ENCODE measurements around the gene DHRSX. TPM values are rescaled to one million over a fixed set of nuclear protein-coding genes. Genes with fewer than 3 reads are reported as not detected.
A peak's percentile ranks its signal among the peaks of the same experiment; 100 is the strongest.

The DHRSX gene
- total RNA-seq, 3 donors from 2014 or later: 24.3 to 39.0 (median 29.2) TPM

DNA sequence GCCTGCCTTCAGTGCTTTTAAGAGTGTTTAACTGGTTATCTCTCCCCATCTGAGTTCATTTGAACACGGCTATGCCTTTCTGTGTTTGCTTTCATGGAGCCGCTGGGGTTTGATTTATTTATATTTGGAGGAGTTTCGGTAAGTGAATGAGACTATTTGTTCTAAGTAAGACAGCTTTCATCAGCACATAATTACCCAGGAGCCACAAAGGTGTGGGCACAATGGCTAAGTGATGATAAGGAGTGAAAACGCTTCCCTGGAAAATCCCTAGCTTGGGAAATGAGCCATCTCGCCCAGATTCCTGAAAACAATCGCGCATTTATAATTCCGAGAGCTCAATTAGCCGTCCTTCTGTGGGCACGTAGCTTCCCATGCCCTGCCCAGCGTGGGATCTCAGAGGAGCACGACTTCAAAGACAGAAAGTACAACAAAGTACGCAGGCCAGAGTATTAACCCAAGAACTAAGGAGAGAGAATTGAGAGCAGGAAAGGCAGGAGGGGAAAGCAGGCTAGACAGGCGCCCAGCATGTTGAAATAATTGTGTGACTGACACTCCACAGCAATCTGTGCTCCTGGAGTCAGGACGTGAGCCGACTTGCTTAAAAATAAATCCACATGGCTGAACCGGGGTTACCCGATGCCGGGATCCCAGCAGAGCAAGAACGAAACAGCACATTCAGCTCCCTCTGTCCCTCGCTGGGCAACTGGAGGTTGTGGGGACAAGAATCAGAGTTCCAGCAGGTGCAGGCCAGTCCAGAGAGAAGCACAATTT is 99.0 kb downstream of the DHRSX start:
- peak overlapping the region in 2 of 3 donors; percentile 32 to 35 for H3K4me3 ChIP-seq
- peak overlapping the region; percentile 72 to 87 for H3K27ac ChIP-seq
- peak in 1 of 2 donors; percentile 71 for DNase-seq (ENCODE audit: low spot score in 2 of 2)

DNA sequence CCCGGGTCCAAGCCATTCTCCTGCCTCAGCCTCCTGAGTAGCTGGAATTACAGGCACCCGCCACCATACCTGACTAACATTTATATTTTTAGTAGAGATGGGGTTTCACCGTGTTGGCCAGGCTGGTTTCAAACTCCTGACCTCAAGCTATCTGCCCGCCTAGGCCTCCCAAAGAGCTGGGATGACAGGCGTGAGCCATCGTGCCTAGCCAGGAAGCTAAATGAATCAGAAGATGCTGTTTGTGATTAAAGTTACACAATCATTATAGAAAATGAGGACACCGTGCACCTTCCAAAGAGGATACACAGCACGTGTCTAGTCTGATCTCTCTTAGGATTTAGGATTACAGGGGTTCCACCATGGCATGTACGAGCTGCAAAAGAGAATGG is 99.6 kb downstream of the DHRSX start:
- H3K4me3 ChIP-seq: peak overlapping the region in 2 of 3 donors; percentile 32 to 35
- H3K27ac ChIP-seq: peak overlapping the region; percentile 72 to 87

More for the DNA sequence above, 99.0 kb downstream of the DHRSX start:
- intact Hi-C loops (cut with DNase I; ENCODE audit: low total_unique reads): no loop called here
- Histone ChIP-seq H3K9me3 (peaks cover 0 to under 1% of the 10 kb centered on the region in 2 donors), H3K27me3 (no peaks in the 10 kb centered on the region), H3K36me3 (no peaks in the 10 kb centered on the region), H3K4me1 (no peaks in the 10 kb centered on the region)
- TF ChIP-seq POLR2AphosphoS5 (IDR thresholded peaks at IDR 0.05): peak in 1 of 3 donors; percentile 17
- no peak for TF ChIP-seq POLR2A (IDR thresholded peaks at IDR 0.05)

DNA sequence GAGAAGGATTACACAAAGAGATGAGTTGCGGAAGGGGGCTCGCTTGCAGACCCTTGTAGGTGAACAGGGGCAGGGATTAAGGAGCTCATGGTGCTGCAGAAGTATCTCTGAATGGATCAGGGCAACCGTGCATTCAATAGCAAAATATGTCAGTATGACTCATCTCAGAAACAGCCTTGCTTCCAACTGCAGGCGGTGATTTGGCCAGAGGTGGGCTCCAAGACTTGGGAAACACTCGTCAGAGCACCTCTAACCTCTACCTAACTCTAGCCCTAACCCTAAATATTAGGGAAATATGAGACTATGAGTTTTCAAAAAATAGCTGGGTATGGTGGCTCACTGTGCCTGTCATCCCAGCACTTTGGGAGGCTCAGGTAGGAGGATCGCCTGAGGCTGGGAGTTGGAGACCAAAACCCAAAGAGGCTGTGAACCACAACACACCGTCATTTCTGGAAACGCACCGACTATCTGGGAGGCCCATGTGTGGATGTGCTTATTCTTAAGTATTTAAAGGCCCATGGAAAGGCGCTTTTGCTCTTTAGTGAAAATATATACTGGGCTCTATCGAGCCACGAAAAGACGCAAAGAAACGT is 102.6 kb downstream of the DHRSX start:
- Histone ChIP-seq H3K4me3 (no peak overlapping the region), H3K27me3 (no peaks in the 10 kb centered on the region), H3K4me1 (no peaks in the 10 kb centered on the region), H3K36me3 (no peaks in the 10 kb centered on the region), H3K27ac (no peak overlapping the region), H3K9me3 (no peaks in the 10 kb centered on the region)
- DNase-seq (ENCODE audit: low spot score in 2 of 2): no peak
- TF ChIP-seq, protein P1, sequence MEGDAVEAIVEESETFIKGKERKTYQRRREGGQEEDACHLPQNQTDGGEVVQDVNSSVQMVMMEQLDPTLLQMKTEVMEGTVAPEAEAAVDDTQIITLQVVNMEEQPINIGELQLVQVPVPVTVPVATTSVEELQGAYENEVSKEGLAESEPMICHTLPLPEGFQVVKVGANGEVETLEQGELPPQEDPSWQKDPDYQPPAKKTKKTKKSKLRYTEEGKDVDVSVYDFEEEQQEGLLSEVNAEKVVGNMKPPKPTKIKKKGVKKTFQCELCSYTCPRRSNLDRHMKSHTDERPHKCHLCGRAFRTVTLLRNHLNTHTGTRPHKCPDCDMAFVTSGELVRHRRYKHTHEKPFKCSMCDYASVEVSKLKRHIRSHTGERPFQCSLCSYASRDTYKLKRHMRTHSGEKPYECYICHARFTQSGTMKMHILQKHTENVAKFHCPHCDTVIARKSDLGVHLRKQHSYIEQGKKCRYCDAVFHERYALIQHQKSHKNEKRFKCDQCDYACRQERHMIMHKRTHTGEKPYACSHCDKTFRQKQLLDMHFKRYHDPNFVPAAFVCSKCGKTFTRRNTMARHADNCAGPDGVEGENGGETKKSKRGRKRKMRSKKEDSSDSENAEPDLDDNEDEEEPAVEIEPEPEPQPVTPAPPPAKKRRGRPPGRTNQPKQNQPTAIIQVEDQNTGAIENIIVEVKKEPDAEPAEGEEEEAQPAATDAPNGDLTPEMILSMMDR (IDR thresholded peaks at IDR 0.05): no peak
- no peak for TF ChIP-seq POLR2AphosphoS5 (IDR thresholded peaks at IDR 0.05)
- TF ChIP-seq POLR2A (IDR thresholded peaks at IDR 0.05): no peak
- intact Hi-C loops (cut with DNase I; ENCODE audit: low total_unique reads): loop anchor here (5.0 kb wide), 1 partner anchor 629 kb away; no protein-coding TSS in a partner anchor

More for the DNA sequence above, 99.6 kb downstream of the DHRSX start:
- H3K36me3 ChIP-seq: no peaks in the 10 kb centered on the region
- peak in 1 of 3 donors; percentile 22 for TF ChIP-seq POLR2AphosphoS5 (IDR thresholded peaks at IDR 0.05)
- no peak for TF ChIP-seq POLR2A (IDR thresholded peaks at IDR 0.05)
- DNase-seq (ENCODE audit: low spot score in 2 of 2): peak in 1 of 2 donors; percentile 25
- intact Hi-C loops (cut with DNase I; ENCODE audit: low total_unique reads): no loop called here
- no peaks in the 10 kb centered on the region for H3K27me3 ChIP-seq
- H3K9me3 ChIP-seq: no peaks in the 10 kb centered on the region
- H3K4me1 ChIP-seq: no peaks in the 10 kb centered on the region

DNA sequence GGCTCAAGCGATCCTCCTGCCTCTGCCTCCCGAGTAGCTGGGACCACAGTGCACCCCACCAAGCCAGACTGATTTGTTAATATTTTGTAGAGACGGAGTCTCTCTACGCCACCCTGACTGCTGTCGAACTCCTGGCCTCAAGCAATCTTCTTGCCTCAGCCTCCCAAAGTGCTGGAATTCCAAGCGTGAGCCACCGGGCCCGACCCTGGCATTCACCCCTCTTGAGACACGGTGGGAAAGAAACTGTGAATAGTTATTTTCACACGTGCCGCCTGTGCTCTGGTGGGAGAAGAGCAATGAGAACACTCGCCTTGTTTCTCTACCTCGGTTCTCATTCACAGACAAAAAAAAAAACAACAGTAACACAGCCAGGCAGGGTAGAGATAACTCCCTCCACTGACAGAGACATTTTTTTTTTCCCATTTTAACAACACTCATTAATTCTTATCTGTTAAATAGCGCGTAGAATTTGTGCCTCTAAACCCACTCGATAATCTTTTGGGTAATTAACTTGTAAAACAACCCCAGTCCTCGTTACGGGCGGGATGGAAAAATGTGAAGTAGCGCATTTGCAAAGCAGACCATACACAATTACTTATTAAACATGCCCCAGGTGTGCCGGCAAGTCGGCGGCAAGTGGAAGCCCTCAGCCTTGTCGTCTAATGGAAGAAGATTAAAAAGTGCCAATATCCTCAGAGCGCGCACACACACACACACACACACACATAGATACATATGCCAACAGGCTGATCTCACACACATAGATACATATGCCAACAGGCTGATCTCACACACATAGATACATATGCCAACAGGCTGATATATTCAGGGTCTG is 103.3 kb downstream of the DHRSX start:
- intact Hi-C loops (cut with DNase I; ENCODE audit: low total_unique reads): loop anchor here (5.0 kb wide), 1 partner anchor 630 kb away; no protein-coding TSS in a partner anchor
- Histone ChIP-seq H3K9me3 (no peaks in the 10 kb centered on the region), H3K4me3 (no peak overlapping the region), H3K27ac (no peak overlapping the region), H3K4me1 (no peaks in the 10 kb centered on the region), H3K27me3 (no peaks in the 10 kb centered on the region), H3K36me3 (no peaks in the 10 kb centered on the region)
- TF ChIP-seq POLR2AphosphoS5 (IDR thresholded peaks at IDR 0.05) (no peak), POLR2A (IDR thresholded peaks at IDR 0.05) (no peak)
- TF ChIP-seq, protein P1 (IDR thresholded peaks at IDR 0.05): no peak
- DNase-seq (ENCODE audit: low spot score in 2 of 2): no peak

DNA sequence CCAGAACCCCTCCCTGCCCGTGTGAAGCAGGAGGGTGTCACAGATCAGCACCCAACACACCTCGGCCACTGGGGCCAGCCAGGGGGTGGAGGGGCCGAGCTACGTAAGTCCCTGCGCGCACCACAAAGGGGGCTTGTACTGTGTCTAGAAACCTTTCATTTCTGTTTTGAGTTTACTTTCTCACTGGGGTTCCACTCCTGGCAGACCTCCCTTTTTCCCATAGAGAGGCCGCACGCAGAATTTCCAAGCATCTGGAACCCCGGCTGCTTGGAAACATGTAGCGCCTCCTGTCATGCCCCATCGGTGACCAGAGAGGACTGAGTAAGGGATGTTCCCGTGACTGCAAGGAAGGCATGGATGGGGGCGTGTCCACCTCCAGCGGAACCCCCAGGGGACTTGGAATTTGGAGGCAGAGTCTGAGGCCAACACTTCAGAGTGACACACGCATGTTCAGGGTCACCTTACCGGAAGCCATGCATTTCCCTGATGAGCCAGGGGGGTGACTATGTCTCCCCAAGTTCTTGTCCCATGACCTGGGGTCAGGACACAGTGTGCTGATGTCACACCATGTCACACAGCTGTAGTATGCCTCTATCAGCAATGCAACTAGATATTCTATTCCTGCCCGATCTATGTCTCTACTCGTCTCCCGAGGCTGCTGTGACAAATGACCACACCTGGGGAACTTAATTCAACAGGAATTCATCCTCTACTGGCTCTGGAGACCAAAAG is 105.3 kb downstream of the DHRSX start:
- TF ChIP-seq, protein P1 (IDR thresholded peaks at IDR 0.05): no peak
- TF ChIP-seq POLR2A (IDR thresholded peaks at IDR 0.05) (no peak), POLR2AphosphoS5 (IDR thresholded peaks at IDR 0.05) (no peak)
- H3K36me3 ChIP-seq: no peaks in the 10 kb centered on the region
- H3K4me3 ChIP-seq: no peak overlapping the region
- intact Hi-C loops (cut with DNase I; ENCODE audit: low total_unique reads): loop anchor here (5.0 kb wide), 1 partner anchor 632 kb away; no protein-coding TSS in a partner anchor
- H3K4me1 ChIP-seq: no peaks in the 10 kb centered on the region
- DNase-seq (ENCODE audit: low spot score in 2 of 2): no peak
- H3K27me3 ChIP-seq: no peaks in the 10 kb centered on the region
- peaks cover 6 to 7% of the 10 kb centered on the region in 2 donors for H3K9me3 ChIP-seq
- H3K27ac ChIP-seq: no peak overlapping the region

Measured in breast epithelium (tissue), 4 donors.